IMR-90 (cell line): ENCODE results near the gene RDH13. TPM values are rescaled to one million over a fixed set of nuclear protein-coding genes. Genes with fewer than 3 reads are reported as not detected.

ENCODE experiments used
- ATAC-seq: fragments of 200-7000 bp; cut with Tn5 transposase; 2 replicates; pipeline ENCODE4 v1.9.1; 2020; ENCODE audit warnings: low read depth, mild to moderate bottlenecking, moderate library complexity
- BruUV-seq: library from RNA; stranded (reverse); fragments of 400-500 nt; replicated peaks from 2 replicates; lab custom pipeline; 2021; lab: Mats Ljungman, UMichigan
- CTCF ChIA-PET: fragments of 300-600 bp; formaldehyde crosslinking; extraction: SDS; loops from one replicate; lab custom pipeline; 2021; ENCODE audit warnings: antibody characterized with exemption; lab: Yijun Ruan, JAX
- POLR2A ChIA-PET: fragments of 300-600 bp; sonication (Branson Sonifier 250); formaldehyde crosslinking; loops from one replicate; lab custom pipeline; 2022; ENCODE audit warnings: antibody characterized with exemption; ENCODE audit not compliant: unreplicated experiment; lab: Charles Lee
- DNase-seq: peaks from one replicate; pipeline ENCODE4 v3.0.0; 2013
- H2AFZ ChIP-seq: replicated peaks from 2 replicates; pipeline ENCODE3; 2013; ENCODE audit warnings: low read length, mild to moderate bottlenecking; ENCODE audit not compliant: poor library complexity
- H2AK5ac ChIP-seq: 2 replicates; pipeline ENCODE4 v1.6.1; 2013; ENCODE audit warnings: low read depth, low read length, inconsistent platforms
- H2AK9ac ChIP-seq: replicated peaks from 2 replicates; pipeline ENCODE3; 2013; ENCODE audit warnings: mild to moderate bottlenecking, low read depth, low read length, moderate library complexity; ENCODE audit not compliant: poor library complexity
- H2BK120ac ChIP-seq: 2 replicates; pipeline ENCODE4 v1.6.1; 2013; ENCODE audit warnings: low read depth, low read length, inconsistent platforms
- H2BK15ac ChIP-seq: 3 replicates; pipeline ENCODE4 v1.6.1; 2013; ENCODE audit warnings: low read depth, low read length, inconsistent platforms
- H2BK20ac ChIP-seq: 2 replicates; pipeline ENCODE4 v1.6.1; 2013; ENCODE audit warnings: low read depth, mild to moderate bottlenecking, inconsistent platforms, low read length, moderate library complexity
- H2BK5ac ChIP-seq: 2 replicates; pipeline ENCODE4 v1.6.1; 2013; ENCODE audit warnings: mild to moderate bottlenecking, low read depth, low read length, inconsistent platforms; ENCODE audit not compliant: poor library complexity, severe bottlenecking
- H3K14ac ChIP-seq: replicated peaks from 2 replicates; pipeline ENCODE4 v1.6.1; 2013; ENCODE audit warnings: low read depth, low read length, inconsistent platforms
- H3K18ac ChIP-seq: 2 replicates; pipeline ENCODE4 v1.6.1; 2013; ENCODE audit warnings: low read depth, low read length, control low read depth
- H3K23ac ChIP-seq: 2 replicates; pipeline ENCODE4 v1.6.1; 2013; ENCODE audit warnings: low read depth, low read length, inconsistent platforms
- H3K27ac ChIP-seq: 2 replicates; pipeline ENCODE4 v1.5.1; 2013; ENCODE audit warnings: mild to moderate bottlenecking, control low read depth, low read length; ENCODE audit not compliant: insufficient read depth
- H3K27me3 ChIP-seq: 2 replicates; pipeline ENCODE4 v1.6.1; 2013; ENCODE audit warnings: low read length; ENCODE audit not compliant: control insufficient read depth, insufficient read depth
- H3K36me3 ChIP-seq: 2 replicates; pipeline ENCODE4 v1.6.1; 2013; ENCODE audit warnings: low read length, mixed read lengths; ENCODE audit not compliant: control insufficient read depth, insufficient read depth
- H3K4ac ChIP-seq: 2 replicates; pipeline ENCODE4 v1.6.1; 2013; ENCODE audit warnings: low read depth, low read length, inconsistent platforms
- H3K4me1 ChIP-seq: 2 replicates; pipeline ENCODE4 v1.6.1; 2013; ENCODE audit warnings: low read length, mixed read lengths; ENCODE audit not compliant: control insufficient read depth, insufficient read depth
- H3K4me2 ChIP-seq: 2 replicates; pipeline ENCODE4 v1.6.1; 2013; ENCODE audit warnings: low read depth, mild to moderate bottlenecking, control low read depth, low read length, moderate library complexity
- H3K4me3 ChIP-seq: 2 replicates; pipeline ENCODE4 v1.5.1; 2013; ENCODE audit warnings: low read depth, mild to moderate bottlenecking, control low read depth, low read length, moderate library complexity; ENCODE audit not compliant: insufficient read depth
- H3K56ac ChIP-seq: 2 replicates; pipeline ENCODE4 v1.6.1; 2013; ENCODE audit warnings: low read length, inconsistent platforms; ENCODE audit not compliant: insufficient read depth; ENCODE audit errors: extremely low read depth
- H3K79me1 ChIP-seq, 2 experiments: 2 replicates each; pipeline ENCODE4 v1.6.1; 2013; ENCODE audit warnings: low read length in 2 of 2, inconsistent platforms in 1 of 2, low read depth in 1 of 2
- H3K9ac ChIP-seq: 2 replicates; pipeline ENCODE4 v1.6.1; 2013; ENCODE audit warnings: low read depth, low read length, control low read depth
- H3K9me1 ChIP-seq: 2 replicates; pipeline ENCODE4 v1.6.1; 2013; ENCODE audit warnings: low read length, inconsistent platforms; ENCODE audit not compliant: insufficient read depth
- H3K9me3 ChIP-seq: 2 replicates; pipeline ENCODE4 v1.6.1; 2013; ENCODE audit warnings: low read length; ENCODE audit not compliant: control insufficient read depth, insufficient read depth
- H4K20me1 ChIP-seq: 2 replicates; pipeline ENCODE4 v1.6.1; 2013; ENCODE audit warnings: low read length, inconsistent platforms; ENCODE audit not compliant: insufficient read depth
- H4K5ac ChIP-seq: 2 replicates; pipeline ENCODE4 v1.6.1; 2013; ENCODE audit warnings: mild to moderate bottlenecking, low read depth, low read length, control low read depth
- H4K8ac ChIP-seq, 2 experiments: 2 replicates each; pipeline ENCODE4 v1.6.1; 2013; ENCODE audit warnings: low read depth in 2 of 2, low read length in 2 of 2, control low read depth in 1 of 2, inconsistent platforms in 1 of 2
- H4K91ac ChIP-seq: 2 replicates; pipeline ENCODE4 v1.6.1; 2013; ENCODE audit warnings: low read depth, low read length, inconsistent platforms; ENCODE audit not compliant: insufficient read depth
- BHLHE40 ChIP-seq: fragments of 150-350 bp; IDR thresholded peaks from 2 replicates; pipeline ENCODE4 v1.6.1; 2016; ENCODE audit warnings: mild to moderate bottlenecking, low read depth, low read length
- MAFK ChIP-seq: IDR thresholded peaks from 2 replicates; pipeline ENCODE4 v1.6.1; 2012; ENCODE audit warnings: low read depth, low read length, improper control_type of control experiment
- MAZ ChIP-seq: IDR thresholded peaks from 2 replicates; pipeline ENCODE4 v1.6.1; 2012; ENCODE audit warnings: low read depth, mild to moderate bottlenecking, low read length, improper control_type of control experiment, moderate library complexity, borderline replicate concordance
- MXI1 ChIP-seq: IDR thresholded peaks from 2 replicates; pipeline ENCODE4 v1.6.1; 2012; ENCODE audit warnings: low read depth, mild to moderate bottlenecking, low read length, moderate library complexity, borderline replicate concordance
- RCOR1 ChIP-seq: IDR thresholded peaks from 2 replicates; pipeline ENCODE4 v1.6.1; 2012; ENCODE audit warnings: mild to moderate bottlenecking, low read length, improper control_type of control experiment; ENCODE audit not compliant: insufficient replicate concordance
- WGBS, 2 experiments: methylation state at CpG; one replicate each; pipeline versions ENCODE4 v1.1.5 to v1.1.7; 2013; ENCODE audit warnings: missing lambda C conversion rate in 2 of 2; ENCODE audit not compliant: insufficient read length in 1 of 2; ENCODE audit errors: extremely low coverage in 2 of 2; 5-methylcytosine and 5-hydroxymethylcytosine counted together
- dilution Hi-C: fragments of 300-500 bp; cut with HindIII; formaldehyde crosslinking; loops from one replicate; pipeline ENCODE4 v1.14.3; 2018; ENCODE audit warnings: low sequenced_read_pairs; ENCODE audit not compliant: unreplicated experiment
- in situ Hi-C: fragments of 300-500 bp; cut with MboI; formaldehyde crosslinking; loops from 3 replicates; pipeline ENCODE4 v1.14.3; 2019; ENCODE audit warnings: low sequenced_read_pairs, inconsistent platforms, mixed read lengths
- intact Hi-C: fragments of 100-400 bp; cut with micrococcal nuclease; formaldehyde crosslinking; loops from 2 replicates; pipeline ENCODE4 v1.10.0; 2022
- polyA plus RNA-seq, 3 experiments: library from polyadenylated mRNA; depleted of rRNA; stranded (reverse); fragments of >200 nt; gene quantifications; 2 replicates each; pipeline ENCODE4 v1.2.3, GENCODE V29; 2012; ENCODE audit warnings: low replicate concordance in 1 of 3
- total RNA-seq: library from RNA; depleted of rRNA; stranded (reverse); fragments of >200 nt; gene quantifications from 2 replicates; pipeline ENCODE4 v1.2.3, GENCODE V29; 2012

The RDH13 gene
- total and polyA plus RNA-seq, 2 of the 4 experiments (the other 2 are of a cell fraction) = 7.5 to 7.8 TPM

DNA sequence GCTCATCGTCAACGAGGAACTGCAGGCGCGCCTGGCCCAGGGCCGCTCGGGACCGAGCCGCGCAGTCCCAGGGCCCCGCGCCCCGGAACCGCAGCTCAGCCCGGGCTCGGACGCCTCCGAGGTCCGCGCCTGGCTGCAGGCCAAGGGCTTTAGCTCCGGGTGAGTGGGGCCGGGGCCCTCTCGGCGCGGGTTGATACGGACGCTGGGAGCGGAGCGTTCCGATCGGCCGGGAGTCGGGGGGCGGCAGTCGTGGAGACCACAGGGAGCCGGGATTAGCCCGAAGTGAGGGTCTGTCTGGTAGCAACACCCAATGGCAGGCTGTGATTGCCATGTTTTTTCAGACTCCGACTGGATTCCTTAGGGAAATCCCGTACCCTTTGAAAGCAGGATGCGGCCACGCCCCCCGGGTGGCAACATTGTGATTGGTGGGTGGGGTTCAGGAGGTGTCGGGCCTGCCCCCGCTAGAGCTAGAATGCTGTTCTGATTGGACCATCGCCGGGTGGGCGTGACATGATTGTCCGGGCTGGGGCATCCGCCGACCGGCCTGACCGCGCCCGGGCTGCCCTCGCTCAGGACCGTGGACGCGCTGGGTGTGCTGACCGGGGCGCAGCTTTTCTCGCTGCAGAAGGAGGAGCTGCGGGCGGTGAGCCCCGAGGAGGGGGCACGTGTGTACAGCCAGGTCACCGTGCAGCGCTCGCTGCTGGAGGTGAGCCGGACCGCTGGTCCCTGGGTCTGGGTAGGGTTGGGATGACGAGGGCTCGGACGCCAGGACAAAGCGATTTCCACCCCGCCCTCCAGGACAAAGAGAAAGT, 24.0 kb upstream of the RDH13 start:
- ATAC-seq (peak; percentile 93), DNase-seq (peak; percentile 91)
- Histone ChIP-seq H3K14ac (no peak overlapping the region), H2BK20ac (no peak overlapping the region), H3K23ac (peak overlapping the region; percentile 44; the same call in 1 of the 2 replicates), H2AFZ (peak overlapping the region; percentile 94), H3K9ac (peak overlapping the region; percentile 36; the same call in 1 of the 2 replicates), H2AK5ac (peak overlapping the region; percentile 28; the same call in 1 of the 2 replicates), H2BK5ac (no peak overlapping the region), H2BK120ac (no peak overlapping the region), H3K9me3 (peaks cover 4% of the 10 kb centered on the region; the same call in 1 of the 2 replicates), H4K8ac (no peak overlapping the region; a peak in 1 of 4 replicates), H3K4ac (peak overlapping the region; percentile 25; the same call in 1 of the 2 replicates), H3K27ac (no peak overlapping the region; the same call in 1 of the 2 replicates), H3K36me3 (peaks cover 15% of the 10 kb centered on the region; the same call in 1 of the 2 replicates), H4K5ac (no peak overlapping the region), H2BK15ac (no peak overlapping the region), H4K20me1 (peaks cover 38% of the 10 kb centered on the region), H3K4me3 (peak overlapping the region; percentile 49), H3K79me1 (peaks cover 0 to 12% of the 10 kb centered on the region in 2 experiments; a peak in 2 of 4 replicates), H3K27me3 (peaks cover 36% of the 10 kb centered on the region), H3K18ac (no peak overlapping the region), H4K91ac (no peak overlapping the region), H3K4me1 (peaks cover 7% of the 10 kb centered on the region; the same call in 1 of the 2 replicates), H2AK9ac (peak overlapping the region; percentile 29), H3K56ac (no peak overlapping the region), H3K4me2 (peak overlapping the region; percentile 91), H3K9me1 (no peaks in the 10 kb centered on the region; the same call in 1 of the 2 replicates)
- 2% methylated on average over 30 of the region's 74 CpGs; no CpG with 5 or more reads in 1 of the 2 experiments for WGBS, 2 experiments
- no TSS peak for BruUV-seq
- ChIA-PET CTCF (no interaction called here), POLR2A (no interaction called here)
- intact Hi-C loops (loop anchor here (10.0 kb wide), 1 partner anchor 622 kb away; the partner anchor contains the start of gene LENG9), in situ Hi-C loops (no loop called here), dilution Hi-C loops (no loop called here)
- no peak for TF ChIP-seq RCOR1
- TF ChIP-seq MXI1 = peak; percentile 52; the same call in 1 of the 2 replicates
- TF ChIP-seq MAZ = 0 out of 2 replicates have a peak, but pooled peaks have one; percentile 37
- TF ChIP-seq BHLHE40 = peak; percentile 4; the same call in 1 of the 2 replicates
- TF ChIP-seq MAFK = no peak
